IMR-90 (cell line): ENCODE measurements around the gene SERPINA3. TPM values are rescaled to one million over a fixed set of nuclear protein-coding genes. Genes with fewer than 3 reads are reported as not detected.

Source experiments
- ATAC-seq: fragments of 200-7000 bp; cut with Tn5 transposase; 2 replicates; pipeline ENCODE4 v1.9.1; 2020; ENCODE audit warnings: low read depth, mild to moderate bottlenecking, moderate library complexity
- BruUV-seq: library from RNA; stranded (reverse); fragments of 400-500 nt; replicated peaks from 2 replicates; lab custom pipeline; 2021; lab: Mats Ljungman, UMichigan
- CTCF ChIA-PET: fragments of 300-600 bp; formaldehyde crosslinking; extraction: SDS; loops from one replicate; lab custom pipeline; 2021; ENCODE audit warnings: antibody characterized with exemption; lab: Yijun Ruan, JAX
- POLR2A ChIA-PET: fragments of 300-600 bp; sonication (Branson Sonifier 250); formaldehyde crosslinking; loops from one replicate; lab custom pipeline; 2022; ENCODE audit warnings: antibody characterized with exemption; ENCODE audit not compliant: unreplicated experiment; lab: Charles Lee
- DNase-seq: peaks from one replicate; pipeline ENCODE4 v3.0.0; 2013
- H2AFZ ChIP-seq: replicated peaks from 2 replicates; pipeline ENCODE3; 2013; ENCODE audit warnings: low read length, mild to moderate bottlenecking; ENCODE audit not compliant: poor library complexity
- H2AK5ac ChIP-seq: 2 replicates; pipeline ENCODE4 v1.6.1; 2013; ENCODE audit warnings: low read depth, low read length, inconsistent platforms
- H2AK9ac ChIP-seq: replicated peaks from 2 replicates; pipeline ENCODE3; 2013; ENCODE audit warnings: mild to moderate bottlenecking, low read depth, low read length, moderate library complexity; ENCODE audit not compliant: poor library complexity
- H2BK120ac ChIP-seq: 2 replicates; pipeline ENCODE4 v1.6.1; 2013; ENCODE audit warnings: low read depth, low read length, inconsistent platforms
- H2BK15ac ChIP-seq: 3 replicates; pipeline ENCODE4 v1.6.1; 2013; ENCODE audit warnings: low read depth, low read length, inconsistent platforms
- H2BK20ac ChIP-seq: 2 replicates; pipeline ENCODE4 v1.6.1; 2013; ENCODE audit warnings: low read depth, mild to moderate bottlenecking, inconsistent platforms, low read length, moderate library complexity
- H2BK5ac ChIP-seq: 2 replicates; pipeline ENCODE4 v1.6.1; 2013; ENCODE audit warnings: mild to moderate bottlenecking, low read depth, low read length, inconsistent platforms; ENCODE audit not compliant: poor library complexity, severe bottlenecking
- H3K14ac ChIP-seq: replicated peaks from 2 replicates; pipeline ENCODE4 v1.6.1; 2013; ENCODE audit warnings: low read depth, low read length, inconsistent platforms
- H3K18ac ChIP-seq: 2 replicates; pipeline ENCODE4 v1.6.1; 2013; ENCODE audit warnings: low read depth, low read length, control low read depth
- H3K23ac ChIP-seq: 2 replicates; pipeline ENCODE4 v1.6.1; 2013; ENCODE audit warnings: low read depth, low read length, inconsistent platforms
- H3K27ac ChIP-seq: 2 replicates; pipeline ENCODE4 v1.5.1; 2013; ENCODE audit warnings: mild to moderate bottlenecking, control low read depth, low read length; ENCODE audit not compliant: insufficient read depth
- H3K27me3 ChIP-seq: 2 replicates; pipeline ENCODE4 v1.6.1; 2013; ENCODE audit warnings: low read length; ENCODE audit not compliant: control insufficient read depth, insufficient read depth
- H3K36me3 ChIP-seq: 2 replicates; pipeline ENCODE4 v1.6.1; 2013; ENCODE audit warnings: low read length, mixed read lengths; ENCODE audit not compliant: control insufficient read depth, insufficient read depth
- H3K4ac ChIP-seq: 2 replicates; pipeline ENCODE4 v1.6.1; 2013; ENCODE audit warnings: low read depth, low read length, inconsistent platforms
- H3K4me1 ChIP-seq: 2 replicates; pipeline ENCODE4 v1.6.1; 2013; ENCODE audit warnings: low read length, mixed read lengths; ENCODE audit not compliant: control insufficient read depth, insufficient read depth
- H3K4me2 ChIP-seq: 2 replicates; pipeline ENCODE4 v1.6.1; 2013; ENCODE audit warnings: low read depth, mild to moderate bottlenecking, control low read depth, low read length, moderate library complexity
- H3K4me3 ChIP-seq: 2 replicates; pipeline ENCODE4 v1.5.1; 2013; ENCODE audit warnings: low read depth, mild to moderate bottlenecking, control low read depth, low read length, moderate library complexity; ENCODE audit not compliant: insufficient read depth
- H3K56ac ChIP-seq: 2 replicates; pipeline ENCODE4 v1.6.1; 2013; ENCODE audit warnings: low read length, inconsistent platforms; ENCODE audit not compliant: insufficient read depth; ENCODE audit errors: extremely low read depth
- H3K79me1 ChIP-seq, 2 experiments: 2 replicates each; pipeline ENCODE4 v1.6.1; 2013; ENCODE audit warnings: low read length in 2 of 2, inconsistent platforms in 1 of 2, low read depth in 1 of 2
- H3K9ac ChIP-seq: 2 replicates; pipeline ENCODE4 v1.6.1; 2013; ENCODE audit warnings: low read depth, low read length, control low read depth
- H3K9me1 ChIP-seq: 2 replicates; pipeline ENCODE4 v1.6.1; 2013; ENCODE audit warnings: low read length, inconsistent platforms; ENCODE audit not compliant: insufficient read depth
- H3K9me3 ChIP-seq: 2 replicates; pipeline ENCODE4 v1.6.1; 2013; ENCODE audit warnings: low read length; ENCODE audit not compliant: control insufficient read depth, insufficient read depth
- H4K20me1 ChIP-seq: 2 replicates; pipeline ENCODE4 v1.6.1; 2013; ENCODE audit warnings: low read length, inconsistent platforms; ENCODE audit not compliant: insufficient read depth
- H4K5ac ChIP-seq: 2 replicates; pipeline ENCODE4 v1.6.1; 2013; ENCODE audit warnings: mild to moderate bottlenecking, low read depth, low read length, control low read depth
- H4K8ac ChIP-seq, 2 experiments: 2 replicates each; pipeline ENCODE4 v1.6.1; 2013; ENCODE audit warnings: low read depth in 2 of 2, low read length in 2 of 2, control low read depth in 1 of 2, inconsistent platforms in 1 of 2
- H4K91ac ChIP-seq: 2 replicates; pipeline ENCODE4 v1.6.1; 2013; ENCODE audit warnings: low read depth, low read length, inconsistent platforms; ENCODE audit not compliant: insufficient read depth
- BHLHE40 ChIP-seq: fragments of 150-350 bp; IDR thresholded peaks from 2 replicates; pipeline ENCODE4 v1.6.1; 2016; ENCODE audit warnings: mild to moderate bottlenecking, low read depth, low read length
- CEBPB ChIP-seq: IDR thresholded peaks from 2 replicates; pipeline ENCODE4 v1.6.1; 2012; ENCODE audit warnings: low read depth, low read length, improper control_type of control experiment
- CHD1 ChIP-seq: IDR thresholded peaks from 2 replicates; pipeline ENCODE4 v1.6.1; 2012; ENCODE audit warnings: low read depth, low read length, improper control_type of control experiment
- CTCF ChIP-seq: conservative IDR thresholded peaks from 2 replicates; pipeline ENCODE4 v1.5.1; 2012; ENCODE audit warnings: mild to moderate bottlenecking, low read depth, low read length, improper control_type of control experiment
- FOS ChIP-seq: fragments of 150-350 bp; IDR thresholded peaks from 2 replicates; pipeline ENCODE4 v1.6.1; 2016; ENCODE audit warnings: low read depth, low read length
- MAFK ChIP-seq: IDR thresholded peaks from 2 replicates; pipeline ENCODE4 v1.6.1; 2012; ENCODE audit warnings: low read depth, low read length, improper control_type of control experiment
- MAZ ChIP-seq: IDR thresholded peaks from 2 replicates; pipeline ENCODE4 v1.6.1; 2012; ENCODE audit warnings: low read depth, mild to moderate bottlenecking, low read length, improper control_type of control experiment, moderate library complexity, borderline replicate concordance
- MXI1 ChIP-seq: IDR thresholded peaks from 2 replicates; pipeline ENCODE4 v1.6.1; 2012; ENCODE audit warnings: low read depth, mild to moderate bottlenecking, low read length, moderate library complexity, borderline replicate concordance
- NFE2L2 ChIP-seq: fragments of 150-350 bp; IDR thresholded peaks from 2 replicates; pipeline ENCODE4 v1.6.1; 2016; ENCODE audit warnings: low read depth, mild to moderate bottlenecking, low read length
- POLR2A ChIP-seq: IDR thresholded peaks from 2 replicates; pipeline ENCODE4 v1.6.1; 2012; ENCODE audit warnings: mild to moderate bottlenecking, low read depth, low read length
- RAD21 ChIP-seq: IDR thresholded peaks from 2 replicates; pipeline ENCODE4 v1.6.1; 2012; ENCODE audit warnings: low read length, improper control_type of control experiment
- RCOR1 ChIP-seq: IDR thresholded peaks from 2 replicates; pipeline ENCODE4 v1.6.1; 2012; ENCODE audit warnings: mild to moderate bottlenecking, low read length, improper control_type of control experiment; ENCODE audit not compliant: insufficient replicate concordance
- RFX5 ChIP-seq: IDR thresholded peaks from 2 replicates; pipeline ENCODE4 v1.8.0; 2012; ENCODE audit warnings: low read depth, mild to moderate bottlenecking, low read length, moderate library complexity
- SMC3 ChIP-seq: fragments of 150-350 bp; IDR thresholded peaks from 2 replicates; pipeline ENCODE4 v1.6.1; 2016; ENCODE audit warnings: low read depth, mild to moderate bottlenecking, antibody characterized with exemption, low read length, moderate library complexity
- WGBS, 2 experiments: methylation state at CpG; one replicate each; pipeline versions ENCODE4 v1.1.5 to v1.1.7; 2013; ENCODE audit warnings: missing lambda C conversion rate in 2 of 2; ENCODE audit not compliant: insufficient read length in 1 of 2; ENCODE audit errors: extremely low coverage in 2 of 2; 5-methylcytosine and 5-hydroxymethylcytosine counted together
- dilution Hi-C: fragments of 300-500 bp; cut with HindIII; formaldehyde crosslinking; loops from one replicate; pipeline ENCODE4 v1.14.3; 2018; ENCODE audit warnings: low sequenced_read_pairs; ENCODE audit not compliant: unreplicated experiment
- in situ Hi-C: fragments of 300-500 bp; cut with MboI; formaldehyde crosslinking; loops from 3 replicates; pipeline ENCODE4 v1.14.3; 2019; ENCODE audit warnings: low sequenced_read_pairs, inconsistent platforms, mixed read lengths
- intact Hi-C: fragments of 100-400 bp; cut with micrococcal nuclease; formaldehyde crosslinking; loops from 2 replicates; pipeline ENCODE4 v1.10.0; 2022
- polyA plus RNA-seq, 3 experiments: library from polyadenylated mRNA; depleted of rRNA; stranded (reverse); fragments of >200 nt; gene quantifications; 2 replicates each; pipeline ENCODE4 v1.2.3, GENCODE V29; 2012; ENCODE audit warnings: low replicate concordance in 1 of 3
- total RNA-seq: library from RNA; depleted of rRNA; stranded (reverse); fragments of >200 nt; gene quantifications from 2 replicates; pipeline ENCODE4 v1.2.3, GENCODE V29; 2012
- TF ChIP-seq, protein P1 (sequence below): fragments of 150-350 bp; IDR thresholded peaks from 2 replicates; pipeline ENCODE4 v1.6.1; 2016; ENCODE audit warnings: low read depth, mild to moderate bottlenecking, low read length, moderate library complexity, borderline replicate concordance
- TF ChIP-seq, protein P2 (sequence below): fragments of 150-350 bp; IDR thresholded peaks from 2 replicates; pipeline ENCODE4 v1.6.1; 2017; ENCODE audit warnings: mild to moderate bottlenecking, antibody characterized with exemption, low read length, low read depth

SERPINA3 gene
- total and polyA plus RNA-seq, 2 of the 4 experiments (the other 2 are of a cell fraction) = 0.36 to 0.48 TPM

DNA sequence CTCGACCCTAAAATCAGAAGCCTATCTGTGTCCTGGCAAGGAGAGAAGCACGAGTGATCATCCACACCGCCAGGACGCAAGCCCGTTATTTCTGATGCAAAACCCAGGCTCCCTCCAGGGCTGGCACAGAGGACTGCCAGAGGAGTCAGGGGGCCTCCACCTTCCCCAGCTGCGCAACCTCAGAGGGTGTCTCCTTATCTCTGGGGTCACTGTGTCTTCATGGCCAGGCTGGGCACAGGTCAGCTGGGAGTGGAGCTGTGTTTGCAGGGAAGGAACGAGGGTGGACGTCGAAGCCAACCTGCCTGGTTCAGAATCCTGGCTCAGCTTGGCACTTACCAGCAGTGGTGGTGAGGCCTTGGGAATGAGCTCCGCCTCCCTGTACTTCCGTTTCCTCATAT is 12.0 kb upstream of the SERPINA3 start:
- intact Hi-C loops (loop anchor here (5.0 kb wide), 2 partner anchors 67 to 932 kb away; no protein-coding TSS in a partner anchor), dilution Hi-C loops (no loop called here), in situ Hi-C loops (no loop called here)
- H3K4me1 ChIP-seq = peaks cover 20% of the 10 kb centered on the region
- H4K20me1 ChIP-seq = no peaks in the 10 kb centered on the region
- no peak overlapping the region for H3K56ac ChIP-seq
- H3K23ac ChIP-seq = no peak overlapping the region
- peak overlapping the region; percentile 89; the same call in 1 of the 2 replicates for H3K4ac ChIP-seq
- H2AFZ ChIP-seq = no peak overlapping the region
- peak overlapping the region; percentile 65; the same call in 1 of the 2 replicates for H2BK20ac ChIP-seq
- H4K8ac ChIP-seq = no peak overlapping the region
- no peak overlapping the region for H3K9ac ChIP-seq
- H3K79me1 ChIP-seq = no peaks in the 10 kb centered on the region
- WGBS, 2 experiments = 100% methylated on average over 1 of the region's 11 CpGs; no CpG with 5 or more reads in 1 of the 2 experiments
- H3K18ac ChIP-seq = no peak overlapping the region
- ChIA-PET POLR2A (interaction anchor here (0.7 kb wide), 1 partner anchor 12 kb away, joined by 8 read pairs; no protein-coding TSS in a partner anchor), CTCF (interaction anchor here (0.6 kb wide), 1 partner anchor 501 kb away, joined by 3 read pairs; no protein-coding TSS in a partner anchor)
- H2BK15ac ChIP-seq = peak overlapping the region; percentile 29; the same call in 1 of the 3 replicates
- no peaks in the 10 kb centered on the region for H3K36me3 ChIP-seq
- no peak for TF ChIP-seq RAD21
- no peak for TF ChIP-seq POLR2A
- TF ChIP-seq SMC3 = no peak
- TF ChIP-seq BHLHE40 = no peak
- no peak for TF ChIP-seq CHD1
- no peak for TF ChIP-seq NFE2L2
- TF ChIP-seq, protein P1, sequence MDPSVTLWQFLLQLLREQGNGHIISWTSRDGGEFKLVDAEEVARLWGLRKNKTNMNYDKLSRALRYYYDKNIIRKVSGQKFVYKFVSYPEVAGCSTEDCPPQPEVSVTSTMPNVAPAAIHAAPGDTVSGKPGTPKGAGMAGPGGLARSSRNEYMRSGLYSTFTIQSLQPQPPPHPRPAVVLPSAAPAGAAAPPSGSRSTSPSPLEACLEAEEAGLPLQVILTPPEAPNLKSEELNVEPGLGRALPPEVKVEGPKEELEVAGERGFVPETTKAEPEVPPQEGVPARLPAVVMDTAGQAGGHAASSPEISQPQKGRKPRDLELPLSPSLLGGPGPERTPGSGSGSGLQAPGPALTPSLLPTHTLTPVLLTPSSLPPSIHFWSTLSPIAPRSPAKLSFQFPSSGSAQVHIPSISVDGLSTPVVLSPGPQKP = no peak
- no peak for TF ChIP-seq MXI1
- TF ChIP-seq, protein P2, sequence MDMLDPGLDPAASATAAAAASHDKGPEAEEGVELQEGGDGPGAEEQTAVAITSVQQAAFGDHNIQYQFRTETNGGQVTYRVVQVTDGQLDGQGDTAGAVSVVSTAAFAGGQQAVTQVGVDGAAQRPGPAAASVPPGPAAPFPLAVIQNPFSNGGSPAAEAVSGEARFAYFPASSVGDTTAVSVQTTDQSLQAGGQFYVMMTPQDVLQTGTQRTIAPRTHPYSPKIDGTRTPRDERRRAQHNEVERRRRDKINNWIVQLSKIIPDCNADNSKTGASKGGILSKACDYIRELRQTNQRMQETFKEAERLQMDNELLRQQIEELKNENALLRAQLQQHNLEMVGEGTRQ = no peak
- no peak for TF ChIP-seq CEBPB
- TF ChIP-seq FOS = no peak
- no peak for TF ChIP-seq MAFK
- no peak for TF ChIP-seq CTCF
- TF ChIP-seq RCOR1 = no peak
- TF ChIP-seq RFX5 = no peak
- no peak for TF ChIP-seq MAZ
- peak overlapping the region; percentile 33; the same call in 1 of the 2 replicates for H2AK5ac ChIP-seq
- no peak overlapping the region; the same call in 1 of the 2 replicates for H3K27ac ChIP-seq
- H3K27me3 ChIP-seq = no peaks in the 10 kb centered on the region; the same call in 1 of the 2 replicates
- H2AK9ac ChIP-seq = no peak overlapping the region
- H3K9me1 ChIP-seq = peaks cover 7% of the 10 kb centered on the region; the same call in 1 of the 2 replicates
- DNase-seq (no peak), ATAC-seq (no peak)
- H2BK5ac ChIP-seq = peak overlapping the region; percentile 68
- H2BK120ac ChIP-seq = peak overlapping the region; percentile 79
- no peak overlapping the region for H3K4me2 ChIP-seq
- no peak overlapping the region for H3K14ac ChIP-seq
- BruUV-seq = no TSS peak
- no peaks in the 10 kb centered on the region for H3K9me3 ChIP-seq
- H4K91ac ChIP-seq = peak overlapping the region; percentile 36; the same call in 1 of the 2 replicates
- no peak overlapping the region for H4K5ac ChIP-seq
- H3K4me3 ChIP-seq = no peak overlapping the region
